HG02798 (cell line): Measurements from ENCODE around the gene ELANE.

Experiments used
- ATAC-seq: cut with Tn5 transposase; IDR thresholded peaks from one replicate; pipeline ENCODE4 v1.9.1; 2021; ENCODE audit warnings: mild to moderate bottlenecking; ENCODE audit not compliant: unreplicated experiment, poor library complexity

Gene ELANE

GRCh38 chr19:858868-859843 lies 7.1 kb downstream of the ELANE start, which contains the start of gene CFD:
Gene CFD (plus strand): TSS chr19:859664. CDS start chr19:859690, 26 bp downstream.
- no peak for ATAC-seq

- no peak for ATAC-seq
These were observed 9.1 kb downstream of the ELANE start for GRCh38 chr19:861141-861755.

GRCh38 chr19:861756-862580 lies 9.9 kb downstream of the ELANE start:
- ATAC-seq, result no peak

GRCh38 chr19:862581-863314 lies 10.6 kb downstream of the ELANE start:
- no peak for ATAC-seq

GRCh38 chr19:863315-863620 lies 11.2 kb downstream of the ELANE start:
- no peak for ATAC-seq

- no peak for ATAC-seq
These were observed 14.7 kb downstream of the ELANE start for GRCh38 chr19:866769-867300.

GRCh38 chr19:867301-867793 lies 15.2 kb downstream of the ELANE start:
- ATAC-seq, result no peak

- ATAC-seq, result no peak
These were observed 15.9 kb downstream of the ELANE start for GRCh38 chr19:867855-868457.

- ATAC-seq, result no peak
These were observed 16.5 kb downstream of the ELANE start for GRCh38 chr19:868458-869244.

- no peak for ATAC-seq
These were observed 17.4 kb downstream of the ELANE start for GRCh38 chr19:869245-870177.

- ATAC-seq, result no peak
These were observed 18.2 kb downstream of the ELANE start for GRCh38 chr19:870314-870713.

- no peak for ATAC-seq
These were observed 18.9 kb downstream of the ELANE start for GRCh38 chr19:870963-871401.

- no peak for ATAC-seq
These were observed 19.6 kb downstream of the ELANE start for GRCh38 chr19:871446-872265.

- no peak for ATAC-seq
These were observed 20.3 kb downstream of the ELANE start for GRCh38 chr19:872266-872951.

- no peak for ATAC-seq
These were observed 21.0 kb downstream of the ELANE start for GRCh38 chr19:873084-873483.

GRCh38 chr19:873561-874041 lies 21.5 kb downstream of the ELANE start:
- no peak for ATAC-seq
